HepG2 (cell line): Measurements from ENCODE around the gene MAJIN. TPM values are rescaled to one million over a fixed set of nuclear protein-coding genes. Genes with fewer than 3 reads are reported as not detected.

ENCODE experiments used
- AKAP8 ChIP-seq: sonication (generic); formaldehyde crosslinking; IDR thresholded peaks from 2 replicates; pipeline ENCODE4 v1.5.1; 2020; ENCODE audit warnings: mild to moderate bottlenecking, missing genetic modification reagents
- ARNT2 ChIP-seq: sonication (generic); formaldehyde crosslinking; IDR thresholded peaks from 2 replicates; pipeline ENCODE4 v1.8.0; 2022; ENCODE audit warnings: mild to moderate bottlenecking, low read depth, missing genetic modification reagents, moderate library complexity
- CHCHD3 ChIP-seq: sonication (generic); formaldehyde crosslinking; IDR thresholded peaks from 2 replicates; pipeline ENCODE4 v1.8.0; 2022; ENCODE audit warnings: mild to moderate bottlenecking, missing genetic modification reagents, moderate library complexity
- HMGA1 ChIP-seq: sonication (generic); formaldehyde crosslinking; conservative IDR thresholded peaks from 2 replicates; pipeline ENCODE4 v1.4.0; 2020; ENCODE audit warnings: missing genetic modification reagents
- HNF4A ChIP-seq: sonication (generic); formaldehyde crosslinking; IDR thresholded peaks from 2 replicates; pipeline ENCODE4 v1.4.0; 2020; ENCODE audit warnings: missing genetic modification reagents
- IRF2 ChIP-seq: IDR thresholded peaks from 2 replicates; pipeline ENCODE4 v1.6.1; 2018; ENCODE audit warnings: missing genetic modification reagents, missing compliant biosample characterization
- KLF13 ChIP-seq: sonication (generic); formaldehyde crosslinking; IDR thresholded peaks from 2 replicates; pipeline ENCODE4 v1.4.0; 2020; ENCODE audit warnings: mild to moderate bottlenecking, missing genetic modification reagents
- MATR3 ChIP-seq: sonication (generic); formaldehyde crosslinking; IDR thresholded peaks from 2 replicates; pipeline ENCODE4 v1.4.0; 2020; ENCODE audit warnings: missing genetic modification reagents
- MTF1 ChIP-seq: sonication (generic); formaldehyde crosslinking; IDR thresholded peaks from 2 replicates; pipeline ENCODE4 v1.5.0; 2020; ENCODE audit warnings: missing genetic modification reagents
- NBN ChIP-seq: fragments of 450-650 bp; conservative IDR thresholded peaks from 2 replicates; pipeline ENCODE4 v1.6.1; 2017
- NFRKB ChIP-seq: fragments of 450-650 bp; IDR thresholded peaks from 2 replicates; pipeline ENCODE4 v1.6.1; 2017
- REST ChIP-seq, 2 experiments: IDR thresholded peaks; 2 replicates each; pipeline ENCODE4 v1.6.1; 2011 to 2012; ENCODE audit warnings: low read length in 2 of 2, borderline replicate concordance in 1 of 2, low read depth in 1 of 2, mild to moderate bottlenecking in 1 of 2, moderate library complexity in 1 of 2
- TARDBP ChIP-seq: sonication (generic); formaldehyde crosslinking; IDR thresholded peaks from 2 replicates; pipeline ENCODE4 v1.8.0; 2022; ENCODE audit warnings: mild to moderate bottlenecking, missing genetic modification reagents
- THAP9 ChIP-seq: sonication (generic); formaldehyde crosslinking; IDR thresholded peaks from 2 replicates; pipeline ENCODE4; 2020; ENCODE audit warnings: missing genetic modification reagents, mild to moderate bottlenecking, borderline replicate concordance
- TRIM22 ChIP-seq: fragments of 450-650 bp; IDR thresholded peaks from 2 replicates; pipeline ENCODE4 v1.6.1; 2017
- ZNF557 ChIP-seq: sonication (generic); formaldehyde crosslinking; IDR thresholded peaks from 2 replicates; pipeline ENCODE4 v1.4.0; 2020; ENCODE audit warnings: missing genetic modification reagents
- ZNF7 ChIP-seq: IDR thresholded peaks from 2 replicates; pipeline ENCODE4 v1.6.1; 2016; ENCODE audit warnings: missing biosample characterization, missing genetic modification reagents
- ZNF792 ChIP-seq: IDR thresholded peaks from 2 replicates; pipeline ENCODE4 v1.6.1; 2016
- polyA plus RNA-seq, 8 experiments: library from polyadenylated mRNA; depleted of rRNA in 3 of 8; stranded (reverse) in 7 of 8; unstranded in 1 of 8; fragments of >200 nt; fragmentation: Illumina TruSeq in 4 of 8; extraction: Trizol in 4 of 8; gene quantifications; 2 replicates each; pipeline versions ENCODE4 v1.2.1 to v1.2.3, GENCODE V29; 2011 to 2016; ENCODE audit warnings: low read depth in 4 of 8, missing spikeins in 1 of 8, mixed read lengths in 1 of 8; ENCODE audit not compliant: insufficient read depth in 1 of 8
- total RNA-seq, 5 experiments: library from RNA; depleted of rRNA; stranded (reverse); fragments of >200 nt; fragmentation: Illumina TruSeq; extraction: Trizol; gene quantifications; 2 replicates each; pipeline ENCODE4 v1.2.3, GENCODE V29; 2016; ENCODE audit warnings: low read depth in 1 of 5
- TF ChIP-seq, protein P1 (sequence below): IDR thresholded peaks from 2 replicates; pipeline ENCODE4 v1.6.1; 2016; ENCODE audit warnings: mild to moderate bottlenecking, missing biosample characterization, missing genetic modification reagents
- TF ChIP-seq, protein P2 (sequence below): sonication (generic); formaldehyde crosslinking; IDR thresholded peaks from 2 replicates; pipeline ENCODE4 v1.8.1; 2022; ENCODE audit warnings: mild to moderate bottlenecking, missing genetic modification reagents

MAJIN gene
- total and polyA plus RNA-seq, 2 of the 13 experiments (the other 11 are each of a cell fraction or from before 2014, with no cell fraction given): not detected

DNA sequence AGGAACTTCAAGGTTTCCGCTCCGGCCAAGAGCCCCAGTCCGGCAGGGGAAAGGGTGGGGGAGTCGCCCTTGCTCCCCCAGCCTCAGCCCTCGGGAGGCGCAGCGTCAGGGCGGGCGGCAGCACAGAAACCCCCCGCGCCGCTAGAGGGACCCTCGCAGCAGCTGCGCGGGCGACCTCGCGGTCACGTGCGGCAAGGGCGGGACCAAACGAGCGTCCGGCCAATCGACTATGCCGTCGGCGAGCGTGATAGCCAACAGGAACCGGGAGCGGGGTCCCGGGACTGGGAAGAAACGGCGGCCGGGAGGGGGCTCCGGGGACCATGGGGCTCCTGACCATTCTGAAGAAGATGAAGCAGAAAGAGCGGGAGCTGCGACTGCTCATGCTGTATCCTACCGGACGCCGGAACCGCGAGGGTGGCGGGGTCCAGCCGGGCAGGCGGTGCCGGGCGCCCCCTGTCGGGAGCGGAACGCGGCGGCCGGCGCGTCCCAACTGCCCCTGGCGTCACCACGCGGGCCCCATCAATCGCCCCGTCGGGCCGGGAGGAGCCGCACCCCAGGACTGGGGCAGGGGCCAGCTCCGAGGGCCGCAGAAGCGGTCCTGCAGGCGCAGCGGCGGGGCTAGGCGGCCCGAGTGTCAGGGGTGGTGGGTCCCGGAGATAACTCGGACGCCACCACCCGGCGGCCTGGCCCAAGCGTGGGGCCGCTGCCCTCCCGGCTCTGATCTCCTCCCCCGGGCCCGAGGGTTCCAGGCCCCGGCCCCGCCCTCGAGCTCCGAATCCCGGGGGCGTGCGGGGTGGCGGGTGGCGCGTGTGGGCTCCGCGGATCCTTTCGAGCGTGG lies 42.2 kb upstream of the MAJIN start, which contains the start of gene ARL2 (continued):
- no peak; the same call in 1 of the 2 replicates for TF ChIP-seq THAP9
- no peak; the same call in 1 of the 2 replicates for TF ChIP-seq TARDBP (CRISPR knock-in tag)
- no peak for TF ChIP-seq KLF13 (CRISPR knock-in tag)
- TF ChIP-seq NBN: no peak
- peak; percentile 6; the same call in 1 of the 2 replicates for TF ChIP-seq ZNF792
- TF ChIP-seq TRIM22: no peak
- no peak for TF ChIP-seq ZNF557 (CRISPR knock-in tag)
- TF ChIP-seq MTF1: no peak
- no peak for TF ChIP-seq CHCHD3
- no peak for TF ChIP-seq ZNF7 (CRISPR knock-in tag)
- TF ChIP-seq AKAP8 (CRISPR knock-in tag): 0 out of 2 replicates have a peak, but pooled peaks have one; percentile 12
- TF ChIP-seq, protein P1, sequence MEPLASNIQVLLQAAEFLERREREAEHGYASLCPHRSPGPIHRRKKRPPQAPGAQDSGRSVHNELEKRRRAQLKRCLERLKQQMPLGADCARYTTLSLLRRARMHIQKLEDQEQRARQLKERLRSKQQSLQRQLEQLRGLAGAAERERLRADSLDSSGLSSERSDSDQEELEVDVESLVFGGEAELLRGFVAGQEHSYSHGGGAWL: peak; percentile 52
- TF ChIP-seq MATR3 (CRISPR knock-in tag): no peak
- TF ChIP-seq IRF2: no peak
- peak in 1 of 2 experiments; percentile 45; a peak in 1 of 4 replicates for TF ChIP-seq REST (IDR thresholded peaks at IDR 0.05; ENCODE audit: borderline replicate concordance in 1 of 2, low read depth in 1 of 2, low read length in 2 of 2)
- no peak for TF ChIP-seq HNF4A
- TF ChIP-seq HMGA1 (CRISPR knock-in tag): no peak
- TF ChIP-seq NFRKB: no peak
- TF ChIP-seq, protein P2, sequence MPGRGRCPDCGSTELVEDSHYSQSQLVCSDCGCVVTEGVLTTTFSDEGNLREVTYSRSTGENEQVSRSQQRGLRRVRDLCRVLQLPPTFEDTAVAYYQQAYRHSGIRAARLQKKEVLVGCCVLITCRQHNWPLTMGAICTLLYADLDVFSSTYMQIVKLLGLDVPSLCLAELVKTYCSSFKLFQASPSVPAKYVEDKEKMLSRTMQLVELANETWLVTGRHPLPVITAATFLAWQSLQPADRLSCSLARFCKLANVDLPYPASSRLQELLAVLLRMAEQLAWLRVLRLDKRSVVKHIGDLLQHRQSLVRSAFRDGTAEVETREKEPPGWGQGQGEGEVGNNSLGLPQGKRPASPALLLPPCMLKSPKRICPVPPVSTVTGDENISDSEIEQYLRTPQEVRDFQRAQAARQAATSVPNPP (CRISPR knock-in tag): no peak; the same call in 1 of the 2 replicates
- no peak; the same call in 1 of the 2 replicates for TF ChIP-seq ARNT2 (CRISPR knock-in tag)
